Progenitor cell of endocrine pancreas (in vitro differentiated cells): ENCODE data around the gene TENT5C. TPM values are rescaled to one million over a fixed set of nuclear protein-coding genes. Genes with fewer than 3 reads are reported as not detected.
A peak's percentile ranks its signal among the peaks of the same experiment; 100 is the strongest.

ENCODE experiments used
- DNase-seq: peaks from one replicate; pipeline ENCODE4 v3.0.0; 2021; ENCODE audit warnings: low spot score; ENCODE audit not compliant: unreplicated experiment
- H3K27ac Mint-ChIP-seq: 2 replicates; pipeline ENCODE4 v1.8.0; 2021; ENCODE audit warnings: mild to moderate bottlenecking, moderate library complexity, mixed read lengths
- H3K27me3 Mint-ChIP-seq: 2 replicates; pipeline ENCODE4 v1.8.0; 2021; ENCODE audit warnings: mixed read lengths
- H3K36me3 Mint-ChIP-seq: 2 replicates; pipeline ENCODE4 v1.8.0; 2022; ENCODE audit warnings: mixed read lengths; ENCODE audit not compliant: insufficient read depth
- H3K4me1 Mint-ChIP-seq: 2 replicates; pipeline ENCODE4 v1.8.0; 2021; ENCODE audit warnings: low read depth, mixed read lengths
- H3K4me3 Mint-ChIP-seq: 2 replicates; pipeline ENCODE4 v1.8.0; 2021; ENCODE audit warnings: low read depth, mild to moderate bottlenecking, moderate library complexity, mixed read lengths
- H3K9me3 Mint-ChIP-seq: 2 replicates; pipeline ENCODE4 v1.8.0; 2021; ENCODE audit warnings: low read depth, mixed read lengths
- total RNA-seq: library from RNA; stranded (reverse); gene quantifications from 2 replicates; pipeline ENCODE4 v1.2.1, GENCODE V29; 2021
- TF ChIP-seq, protein P1 (sequence below): fragments of 200-600 bp; sonication (generic); IDR thresholded peaks from one replicate; pipeline ENCODE4 v1.5.0; 2021; ENCODE audit warnings: antibody characterized with exemption, mild to moderate bottlenecking; ENCODE audit not compliant: unreplicated experiment

TENT5C gene
- total RNA-seq, 1 donor from 2014 or later: 13.6 TPM

DNA sequence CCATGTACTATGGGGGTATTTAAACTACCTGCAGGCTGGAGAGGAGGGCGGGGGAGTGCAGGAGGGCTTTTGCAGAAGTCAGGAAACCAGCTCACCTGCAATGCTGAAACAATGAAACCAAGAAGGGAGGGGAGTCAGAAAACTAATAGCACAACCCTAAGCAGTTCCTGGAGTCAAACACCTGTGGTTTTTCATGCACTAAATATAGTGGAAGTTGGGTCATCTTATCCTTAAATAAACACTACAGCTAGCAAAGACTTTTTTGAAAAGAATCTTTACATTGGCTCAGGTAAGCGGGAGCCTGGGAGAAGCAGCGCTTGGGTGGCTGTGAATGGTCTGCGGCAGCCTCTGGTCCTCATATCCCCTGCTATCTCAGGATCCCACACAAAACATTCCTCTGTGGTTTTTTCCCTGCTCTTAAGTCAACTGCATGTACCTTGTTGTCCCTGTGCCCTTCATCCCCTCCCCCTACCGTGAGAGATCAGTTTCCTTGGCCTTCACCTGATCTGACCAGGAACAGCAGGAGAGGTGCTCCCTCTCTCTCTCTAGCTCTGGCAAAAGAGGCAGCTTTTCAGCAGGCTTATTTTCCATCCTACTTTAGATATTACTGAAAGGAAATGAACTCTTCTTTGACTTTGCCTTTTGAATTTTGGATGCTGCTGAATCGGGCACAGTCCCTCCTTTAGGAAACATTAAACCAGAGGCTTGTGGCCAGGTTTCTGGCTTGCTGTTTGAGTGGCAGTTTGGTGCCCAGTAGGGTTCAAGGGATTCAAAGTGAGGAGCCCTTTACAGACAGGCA, 26.6 kb downstream of the TENT5C start:
- Mint-ChIP-seq H3K27me3 (no peaks in the 10 kb centered on the region), H3K9me3 (no peaks in the 10 kb centered on the region), H3K36me3 (peaks cover 5% of the 10 kb centered on the region), H3K4me3 (peak overlapping the region; percentile 23), H3K4me1 (peaks cover 62% of the 10 kb centered on the region), H3K27ac (peak overlapping the region; percentile 92)
- DNase-seq: no peak
- TF ChIP-seq, protein P1, sequence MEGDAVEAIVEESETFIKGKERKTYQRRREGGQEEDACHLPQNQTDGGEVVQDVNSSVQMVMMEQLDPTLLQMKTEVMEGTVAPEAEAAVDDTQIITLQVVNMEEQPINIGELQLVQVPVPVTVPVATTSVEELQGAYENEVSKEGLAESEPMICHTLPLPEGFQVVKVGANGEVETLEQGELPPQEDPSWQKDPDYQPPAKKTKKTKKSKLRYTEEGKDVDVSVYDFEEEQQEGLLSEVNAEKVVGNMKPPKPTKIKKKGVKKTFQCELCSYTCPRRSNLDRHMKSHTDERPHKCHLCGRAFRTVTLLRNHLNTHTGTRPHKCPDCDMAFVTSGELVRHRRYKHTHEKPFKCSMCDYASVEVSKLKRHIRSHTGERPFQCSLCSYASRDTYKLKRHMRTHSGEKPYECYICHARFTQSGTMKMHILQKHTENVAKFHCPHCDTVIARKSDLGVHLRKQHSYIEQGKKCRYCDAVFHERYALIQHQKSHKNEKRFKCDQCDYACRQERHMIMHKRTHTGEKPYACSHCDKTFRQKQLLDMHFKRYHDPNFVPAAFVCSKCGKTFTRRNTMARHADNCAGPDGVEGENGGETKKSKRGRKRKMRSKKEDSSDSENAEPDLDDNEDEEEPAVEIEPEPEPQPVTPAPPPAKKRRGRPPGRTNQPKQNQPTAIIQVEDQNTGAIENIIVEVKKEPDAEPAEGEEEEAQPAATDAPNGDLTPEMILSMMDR: no peak

DNA sequence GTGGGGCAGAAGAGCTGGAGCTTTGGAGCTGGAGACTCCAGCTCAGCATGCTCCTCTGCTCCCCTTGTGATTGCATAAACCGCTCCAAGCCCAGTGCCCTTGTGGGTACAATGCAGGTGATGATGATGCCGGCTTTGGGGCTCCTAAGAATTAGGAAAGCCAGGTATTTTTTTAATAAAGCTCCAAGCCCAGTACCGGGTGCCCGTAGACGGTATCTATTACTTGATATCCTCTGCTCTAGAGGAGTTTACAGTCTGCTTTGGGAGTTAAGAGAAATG, 27.2 kb downstream of the TENT5C start:
- no peaks in the 10 kb centered on the region for H3K27me3 Mint-ChIP-seq
- H3K4me1 Mint-ChIP-seq: peaks cover 58% of the 10 kb centered on the region
- TF ChIP-seq, protein P1: no peak
- DNase-seq: no peak
- H3K9me3 Mint-ChIP-seq: no peaks in the 10 kb centered on the region
- H3K36me3 Mint-ChIP-seq: peaks cover 5% of the 10 kb centered on the region
- H3K4me3 Mint-ChIP-seq: no peak overlapping the region
- H3K27ac Mint-ChIP-seq: peak overlapping the region; percentile 92

DNA sequence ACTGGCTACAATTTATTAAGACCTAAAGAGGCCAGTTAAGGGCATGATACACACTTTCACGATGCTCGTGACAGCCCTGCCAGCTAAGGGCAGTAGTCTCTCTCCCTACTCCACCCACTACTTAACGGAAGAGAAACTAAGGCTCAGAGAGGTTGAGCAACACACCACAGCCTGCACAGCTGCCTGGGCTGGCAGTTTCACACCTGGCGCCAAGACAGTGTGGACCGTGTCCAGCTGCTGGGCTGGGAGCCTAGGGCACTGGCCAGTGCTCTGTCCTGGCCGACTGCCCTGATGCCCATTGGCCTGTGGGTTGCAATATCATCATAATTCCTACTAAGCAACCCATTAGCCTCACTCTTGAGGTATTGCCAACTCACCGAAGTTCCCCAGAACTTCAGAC, 27.6 kb downstream of the TENT5C start:
- TF ChIP-seq, protein P1: no peak
- H3K4me1 Mint-ChIP-seq: peaks cover 58% of the 10 kb centered on the region
- H3K9me3 Mint-ChIP-seq: no peaks in the 10 kb centered on the region
- H3K36me3 Mint-ChIP-seq: peaks cover 5% of the 10 kb centered on the region
- no peak for DNase-seq
- no peak overlapping the region for H3K4me3 Mint-ChIP-seq
- no peaks in the 10 kb centered on the region for H3K27me3 Mint-ChIP-seq
- peak overlapping the region; percentile 92 for H3K27ac Mint-ChIP-seq

DNA sequence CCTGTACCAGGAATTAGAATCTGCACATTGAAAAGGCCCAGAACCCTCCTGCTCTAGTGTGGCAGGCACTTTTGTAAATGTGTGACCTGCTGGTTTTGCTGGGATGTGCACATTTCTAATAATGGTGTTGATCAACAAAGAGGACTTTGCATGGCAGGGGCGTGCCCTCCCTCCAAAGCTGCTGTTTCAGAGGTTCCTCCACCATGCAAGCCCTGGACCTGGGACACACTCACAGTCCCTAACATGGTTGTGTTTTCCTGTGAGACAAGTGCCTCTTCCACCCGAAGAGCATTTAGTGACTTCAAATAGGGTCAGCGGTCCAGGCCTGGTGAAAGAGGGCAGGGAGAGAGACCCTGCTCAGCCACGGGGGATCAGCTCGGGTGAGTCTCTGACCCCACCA, 28.1 kb downstream of the TENT5C start:
- no peak overlapping the region for H3K4me3 Mint-ChIP-seq
- peaks cover 56% of the 10 kb centered on the region for H3K4me1 Mint-ChIP-seq
- H3K27me3 Mint-ChIP-seq: no peaks in the 10 kb centered on the region
- TF ChIP-seq, protein P1: no peak
- H3K27ac Mint-ChIP-seq: no peak overlapping the region
- DNase-seq: no peak
- peaks cover 3% of the 10 kb centered on the region for H3K36me3 Mint-ChIP-seq
- no peaks in the 10 kb centered on the region for H3K9me3 Mint-ChIP-seq

- no peak for DNase-seq
- Mint-ChIP-seq H3K4me3 (no peak overlapping the region), H3K36me3 (no peaks in the 10 kb centered on the region), H3K27me3 (no peaks in the 10 kb centered on the region), H3K27ac (no peak overlapping the region), H3K9me3 (no peaks in the 10 kb centered on the region), H3K4me1 (peaks cover 51% of the 10 kb centered on the region)
- TF ChIP-seq, protein P1: no peak
Observed at GRCh38 chr1:117634631-117635030, 28.8 kb downstream of the TENT5C start.
